ENCODE results near the gene AFF1. TPM values are rescaled to one million over a fixed set of nuclear protein-coding genes. Genes with fewer than 3 reads are reported as not detected.

The AFF1 gene
- total RNA-seq, 6 experiments from 2014 or later = 23.8 to 39.6 (median 34.9) TPM

- ATAC-seq = no peak
- DNase-seq = no peak
- Histone ChIP-seq H3K9me3 (no peaks in the 10 kb centered on the region), H3K4me3 (peak overlapping the region in 2 of 3 donors; percentile 59 to 72), H3K36me3 (no peaks in the 10 kb centered on the region), H3K27ac (peak overlapping the region; percentile 95 to 98 (median 97)), H3K27me3 (no peaks in the 10 kb centered on the region), H3K4me1 (peaks cover 0 to 27% (median 12%) of the 10 kb centered on the region in 4 donors)
- 64% methylated on average over 1 of the region's 1 CpG for WGBS (ENCODE audit: insufficient coverage, low coverage, low lambda C conversion rate, missing lambda C conversion rate)
- no peak for TF ChIP-seq CTCF (IDR thresholded peaks at IDR 0.05)
- TF ChIP-seq POLR2A (IDR thresholded peaks at IDR 0.05) = no peak
- intact Hi-C loops (cut with DNase I) = no loop called here
Observed at GRCh38 chr4:87005369-87005689, 70.5 kb downstream of the AFF1 start.

GRCh38 chr4:87005690-87006425 lies 71.0 kb downstream of the AFF1 start:
- H3K27ac ChIP-seq = peak overlapping the region; percentile 95 to 98 (median 97)
- intact Hi-C loops (cut with DNase I) = no loop called here
- DNase-seq = no peak

GRCh38 chr4:87006426-87006675 lies 71.5 kb downstream of the AFF1 start:
- TF ChIP-seq POLR2A (IDR thresholded peaks at IDR 0.05) (no peak), CTCF (IDR thresholded peaks at IDR 0.05) (peak in 1 of 4 donors; percentile 21)
- Histone ChIP-seq H3K4me3 (peak overlapping the region; percentile 59 to 72 (median 63)), H3K4me1 (peaks cover 0 to 35% (median 15%) of the 10 kb centered on the region in 4 donors), H3K36me3 (no peaks in the 10 kb centered on the region), H3K9me3 (no peaks in the 10 kb centered on the region), H3K27ac (peak overlapping the region; percentile 95 to 98 (median 97)), H3K27me3 (no peaks in the 10 kb centered on the region)
- intact Hi-C loops (cut with DNase I) = no loop called here
- 0% methylated on average over 9 of the region's 9 CpGs for WGBS (ENCODE audit: insufficient coverage, low coverage, low lambda C conversion rate, missing lambda C conversion rate)
- ATAC-seq = no peak
- no peak for DNase-seq

More at GRCh38 chr4:87005690-87006425, 71.0 kb downstream of the AFF1 start:
- peak overlapping the region; percentile 59 to 72 (median 63) for H3K4me3 ChIP-seq
- no peak for TF ChIP-seq POLR2A (IDR thresholded peaks at IDR 0.05)
- no peaks in the 10 kb centered on the region for H3K9me3 ChIP-seq
- H3K27me3 ChIP-seq = no peaks in the 10 kb centered on the region
- peaks cover 0 to 30% (median 13%) of the 10 kb centered on the region in 4 donors for H3K4me1 ChIP-seq
- H3K36me3 ChIP-seq = no peaks in the 10 kb centered on the region
- 9% methylated on average over 16 of the region's 16 CpGs for WGBS (ENCODE audit: insufficient coverage, low coverage, low lambda C conversion rate, missing lambda C conversion rate)
- ATAC-seq = peak; percentile 3 to 14 (median 7)

GRCh38 chr4:87006676-87007527 lies 72.1 kb downstream of the AFF1 start:
- no peaks in the 10 kb centered on the region for H3K27me3 ChIP-seq
- peak overlapping the region; percentile 95 to 98 (median 97) for H3K27ac ChIP-seq
- H3K4me1 ChIP-seq = peaks cover 0 to 40% (median 18%) of the 10 kb centered on the region in 4 donors
- peak; percentile 86 to 94 (median 90) for ATAC-seq
- H3K36me3 ChIP-seq = no peaks in the 10 kb centered on the region
- under 1% methylated on average over 13 of the region's 82 CpGs for WGBS (ENCODE audit: insufficient coverage, low coverage, low lambda C conversion rate, missing lambda C conversion rate)
- peak overlapping the region; percentile 59 to 72 (median 63) for H3K4me3 ChIP-seq
- peak in 2 of 4 donors; percentile 5 to 40 for TF ChIP-seq CTCF (IDR thresholded peaks at IDR 0.05)
- peak; percentile 97 for TF ChIP-seq POLR2A (IDR thresholded peaks at IDR 0.05)
- intact Hi-C loops (cut with DNase I) = no loop called here
- peak; percentile 94 to 96 (median 96) for DNase-seq
- no peaks in the 10 kb centered on the region for H3K9me3 ChIP-seq
